LNCaP clone FGC (cell line): Measurements from ENCODE around the gene CDKN1B.

Experiments used
- DNase-seq: peaks from one replicate; pipeline ENCODE4 v3.0.0-alpha.2; 2011; ENCODE audit warnings: low read depth
- H3K4me3 ChIP-seq: 2 replicates; pipeline ENCODE4 v1.5.1; 2011; ENCODE audit warnings: mild to moderate bottlenecking, low read depth, low read length, control low read depth
- CTCF ChIP-seq: IDR thresholded peaks from 2 replicates; pipeline ENCODE4 v1.5.1; 2012; ENCODE audit warnings: mild to moderate bottlenecking; ENCODE audit not compliant: control insufficient read depth, insufficient read depth; ENCODE audit errors: extremely low read depth

The CDKN1B gene

GRCh38 chr12:12749433-12749832, 32.3 kb downstream of the CDKN1B start:
- no peak for TF ChIP-seq CTCF
- DNase-seq = no peak
- H3K4me3 ChIP-seq = no peak overlapping the region

- no peak overlapping the region for H3K4me3 ChIP-seq
- DNase-seq = no peak
- no peak for TF ChIP-seq CTCF
Measured at GRCh38 chr12:12755923-12756322, 38.8 kb downstream of the CDKN1B start.

GRCh38 chr12:12757121-12757520, 40.0 kb downstream of the CDKN1B start:
- no peak for TF ChIP-seq CTCF
- DNase-seq = no peak

GRCh38 chr12:12759234-12759915, 42.2 kb downstream of the CDKN1B start:
- no peak for TF ChIP-seq CTCF
- DNase-seq = no peak
- H3K4me3 ChIP-seq = no peak overlapping the region

More at GRCh38 chr12:12757121-12757520, 40.0 kb downstream of the CDKN1B start:
- H3K4me3 ChIP-seq = no peak overlapping the region

GRCh38 chr12:12764824-12765223, 47.7 kb downstream of the CDKN1B start:
- H3K4me3 ChIP-seq = no peak overlapping the region
- TF ChIP-seq CTCF = no peak
- no peak for DNase-seq

GRCh38 chr12:12770262-12770661, 53.1 kb downstream of the CDKN1B start:
- DNase-seq = no peak
- no peak for TF ChIP-seq CTCF
- no peak overlapping the region for H3K4me3 ChIP-seq
